Medulla oblongata (tissue), 1 donor: Measurements from ENCODE around the gene MAMSTR.
A peak's percentile ranks its signal among the peaks of the same experiment; 100 is the strongest.
"Not testable (repeated sequence)": the region's sequence is repeated elsewhere in the genome, so short reads cannot be mapped to it uniquely, and the experiment has no call there.

ENCODE experiments used
- DNase-seq: peaks from one replicate; pipeline ENCODE4 v3.0.0-alpha.2; 2015; ENCODE audit errors: extremely low spot score

The MAMSTR gene

GRCh38 chr19:48686088-48686487 is 33.4 kb downstream of the MAMSTR start:
- DNase-seq: peak; percentile 62

- no peak for DNase-seq
Measured at GRCh38 chr19:48685583-48685982, 33.9 kb downstream of the MAMSTR start.

GRCh38 chr19:48683349-48683748 is 36.2 kb downstream of the MAMSTR start:
- peak; percentile 89 for DNase-seq

GRCh38 chr19:48681127-48681470 is 38.4 kb downstream of the MAMSTR start:
- no peak for DNase-seq

- no peak for DNase-seq
Measured at GRCh38 chr19:48680436-48681126, 38.9 kb downstream of the MAMSTR start.

- DNase-seq: not testable (repeated sequence)
Measured at GRCh38 chr19:48680006-48680405, 39.5 kb downstream of the MAMSTR start.

GRCh38 chr19:48678201-48678600 is 41.3 kb downstream of the MAMSTR start:
- no peak for DNase-seq

GRCh38 chr19:48676887-48677286 is 42.6 kb downstream of the MAMSTR start:
- no peak for DNase-seq

- DNase-seq: no peak
Measured at GRCh38 chr19:48676487-48676886, 43.0 kb downstream of the MAMSTR start.

- peak; percentile 95 for DNase-seq
Measured at GRCh38 chr19:48674921-48675824, 44.4 kb downstream of the MAMSTR start.

GRCh38 chr19:48674216-48674809 is 45.2 kb downstream of the MAMSTR start:
- DNase-seq: no peak

- no peak for DNase-seq
Measured at GRCh38 chr19:48673436-48674100, 46.0 kb downstream of the MAMSTR start.

GRCh38 chr19:48672994-48673393 is 46.5 kb downstream of the MAMSTR start, which contains the start of gene NTN5:
Gene NTN5 (minus strand): TSS chr19:48673017. CDS start chr19:48670986, 2,031 bp downstream.
- no peak for DNase-seq

GRCh38 chr19:48671446-48671995 is 48.0 kb downstream of the MAMSTR start:
- DNase-seq: no peak

- no peak for DNase-seq
Measured at GRCh38 chr19:48670699-48671445, 48.7 kb downstream of the MAMSTR start.

- DNase-seq: no peak
Measured at GRCh38 chr19:48669903-48670668, 49.4 kb downstream of the MAMSTR start.

- no peak for DNase-seq
Measured at GRCh38 chr19:48668761-48669160, 50.8 kb downstream of the MAMSTR start.

GRCh38 chr19:48668332-48668731 is 51.2 kb downstream of the MAMSTR start:
- no peak for DNase-seq

- DNase-seq: no peak
Measured at GRCh38 chr19:48665786-48666185, 53.7 kb downstream of the MAMSTR start.

- DNase-seq: no peak
Measured at GRCh38 chr19:48664476-48664875, 55.0 kb downstream of the MAMSTR start.
